ENCODE data around the gene SPCS2.
"Not testable (repeated sequence)": the region's sequence is repeated elsewhere in the genome, so short reads cannot be mapped to it uniquely, and the experiment has no call there.

Gene SPCS2

DNA sequence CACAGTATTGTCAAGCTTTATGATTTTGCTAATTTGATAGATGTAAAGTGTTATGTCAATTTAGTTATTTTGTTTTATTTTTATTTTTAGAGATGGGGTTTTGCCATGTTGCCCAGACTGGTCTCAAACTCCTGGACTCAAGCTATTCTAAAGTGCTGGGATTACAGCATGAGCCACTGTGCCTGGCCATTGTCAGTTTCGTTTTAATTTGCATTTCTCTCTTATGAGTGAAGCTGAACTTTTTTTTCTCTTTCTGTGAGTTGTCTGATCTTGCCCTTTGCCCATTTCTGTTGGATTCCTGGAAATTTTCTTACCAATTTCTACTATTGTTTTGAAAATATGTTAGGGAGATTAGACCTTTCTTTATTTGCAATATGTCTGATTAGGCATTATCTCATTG is 55.1 kb downstream of the SPCS2 start:
- DNase-seq, result no peak

DNA sequence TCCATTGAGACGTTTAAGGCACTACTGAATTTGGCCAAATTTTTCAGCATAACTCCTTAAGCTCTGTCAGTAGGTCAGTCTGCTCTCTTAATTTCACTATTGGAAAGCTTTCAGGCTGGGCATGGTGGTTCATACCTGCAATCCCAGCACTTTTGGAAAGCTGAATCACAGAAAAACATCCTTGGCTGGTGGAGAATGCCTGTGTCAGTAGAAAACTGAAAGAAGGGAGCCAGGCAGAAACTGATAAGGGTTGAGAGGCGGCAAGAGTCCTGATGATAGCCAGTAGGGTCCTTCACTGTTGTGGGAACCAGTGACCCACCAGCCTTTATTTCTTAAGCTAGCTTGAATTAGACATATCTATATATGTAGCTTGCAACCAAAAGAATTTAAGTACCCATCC is 62.3 kb downstream of the SPCS2 start:
- DNase-seq, result no peak

DNA sequence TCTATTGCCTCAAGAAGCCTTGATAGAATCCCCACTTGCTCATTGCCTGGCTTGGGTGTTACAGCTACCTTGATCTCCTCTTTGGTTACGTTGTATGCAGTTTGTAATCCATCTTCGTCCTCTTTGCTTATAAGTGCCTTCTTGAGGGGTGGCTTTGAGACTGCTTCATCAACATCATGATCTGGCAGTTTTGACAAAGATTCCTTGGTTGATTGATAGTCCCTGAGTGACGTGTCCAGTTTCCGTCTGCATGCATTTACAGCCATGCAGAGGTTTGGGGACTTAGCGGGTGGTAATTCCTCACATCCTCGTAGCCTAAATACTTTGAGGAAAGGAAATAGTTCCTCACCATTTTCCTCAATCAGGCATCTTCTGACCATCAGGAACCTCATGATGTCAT is 62.8 kb downstream of the SPCS2 start:
- no peak for DNase-seq

- no peak for DNase-seq
Observed at GRCh38 chr11:75013051-75013450, 64.0 kb downstream of the SPCS2 start.

DNA sequence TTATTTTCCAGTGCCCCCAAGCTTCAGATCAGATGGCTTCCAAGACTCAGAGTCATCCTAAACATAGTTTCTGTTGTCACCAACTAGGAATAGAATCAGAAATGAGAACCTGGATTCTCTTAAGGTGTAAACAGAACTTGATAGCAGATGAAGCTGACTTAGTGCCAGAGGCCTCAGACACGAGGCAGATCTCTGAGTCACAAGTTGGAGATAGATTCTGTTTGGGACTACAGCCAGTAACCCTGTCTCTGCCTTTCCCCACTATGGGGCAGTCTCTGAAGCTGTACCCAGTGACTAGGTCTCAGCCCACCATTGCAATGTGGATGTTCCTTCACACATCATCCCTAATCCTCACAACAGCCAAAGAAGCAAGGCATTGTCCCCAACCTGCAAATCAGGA is 65.1 kb downstream of the SPCS2 start:
- no peak for DNase-seq

DNA sequence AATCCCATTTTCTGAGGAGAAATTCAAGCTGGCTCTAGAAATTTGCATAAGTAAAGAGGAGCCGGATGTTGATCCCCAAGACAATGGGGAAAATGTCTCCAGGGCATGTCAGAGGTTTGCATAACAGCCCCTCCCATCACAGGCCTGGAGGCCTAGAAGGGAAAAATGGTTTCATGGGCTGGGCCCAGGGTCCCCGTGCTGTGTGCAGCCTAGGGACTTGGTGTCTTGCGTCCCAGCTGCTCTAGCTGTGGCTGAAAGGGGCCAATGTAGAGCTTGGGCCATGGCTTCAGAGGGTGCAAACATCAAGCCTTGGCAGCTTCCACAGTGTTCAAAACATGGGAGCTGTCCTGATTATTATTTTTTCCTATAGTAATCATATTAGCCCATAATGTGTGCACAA is 70.1 kb downstream of the SPCS2 start:
- not testable (repeated sequence) for DNase-seq

- DNase-seq, result not testable (repeated sequence)
Observed at GRCh38 chr11:75020328-75020727, 71.3 kb downstream of the SPCS2 start.

DNA sequence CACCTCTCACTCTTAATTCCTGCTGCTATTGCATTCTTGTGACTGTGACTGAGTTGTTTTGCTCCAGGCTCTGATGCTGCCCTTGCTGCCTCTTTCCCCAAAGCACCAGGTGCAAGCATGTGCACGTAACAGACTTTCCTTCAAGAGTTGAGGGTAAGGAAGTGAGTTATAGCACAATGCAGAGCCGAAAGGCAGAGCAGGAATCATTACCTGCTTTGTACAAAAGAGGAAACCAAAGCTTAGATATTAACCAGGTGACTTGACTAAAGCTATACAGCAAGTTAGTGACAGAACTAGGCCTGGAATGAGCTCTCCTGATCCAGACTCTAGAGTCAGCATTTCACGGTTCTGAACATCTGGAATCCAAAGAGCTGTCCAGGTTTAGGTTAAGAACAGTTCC is 73.2 kb downstream of the SPCS2 start:
- DNase-seq, result no peak

DNA sequence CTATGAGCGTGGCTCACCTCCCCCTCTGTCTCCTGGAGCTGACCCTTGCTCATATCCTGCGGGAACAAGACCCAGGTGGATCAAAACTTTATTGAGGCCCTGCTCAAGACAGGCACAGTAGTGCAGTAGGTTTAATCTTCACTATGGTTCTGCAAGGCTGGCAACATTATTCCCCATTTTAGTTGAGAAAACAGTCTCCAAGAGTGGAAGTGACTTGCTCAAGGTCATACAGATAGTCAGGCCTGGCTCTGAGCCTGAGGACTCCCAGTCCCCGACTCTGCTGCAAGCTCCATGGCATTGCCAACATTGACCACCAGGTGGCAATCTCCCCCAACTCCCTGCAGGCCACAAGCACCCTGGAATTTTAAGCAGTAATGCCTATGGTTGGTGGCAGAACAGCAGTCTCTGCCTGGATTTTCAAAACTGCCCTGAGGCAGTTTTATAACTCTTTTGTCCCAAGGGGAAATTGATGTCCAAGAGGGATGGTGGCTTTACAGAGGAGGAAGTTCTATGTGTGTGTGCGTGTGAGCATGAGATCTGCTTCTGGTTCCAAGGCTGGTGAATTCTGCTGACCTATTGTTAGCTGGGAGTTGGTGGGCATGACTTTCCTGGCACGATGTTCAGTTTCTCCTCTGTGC is 73.8 kb downstream of the SPCS2 start:
- DNase-seq, result no peak

DNA sequence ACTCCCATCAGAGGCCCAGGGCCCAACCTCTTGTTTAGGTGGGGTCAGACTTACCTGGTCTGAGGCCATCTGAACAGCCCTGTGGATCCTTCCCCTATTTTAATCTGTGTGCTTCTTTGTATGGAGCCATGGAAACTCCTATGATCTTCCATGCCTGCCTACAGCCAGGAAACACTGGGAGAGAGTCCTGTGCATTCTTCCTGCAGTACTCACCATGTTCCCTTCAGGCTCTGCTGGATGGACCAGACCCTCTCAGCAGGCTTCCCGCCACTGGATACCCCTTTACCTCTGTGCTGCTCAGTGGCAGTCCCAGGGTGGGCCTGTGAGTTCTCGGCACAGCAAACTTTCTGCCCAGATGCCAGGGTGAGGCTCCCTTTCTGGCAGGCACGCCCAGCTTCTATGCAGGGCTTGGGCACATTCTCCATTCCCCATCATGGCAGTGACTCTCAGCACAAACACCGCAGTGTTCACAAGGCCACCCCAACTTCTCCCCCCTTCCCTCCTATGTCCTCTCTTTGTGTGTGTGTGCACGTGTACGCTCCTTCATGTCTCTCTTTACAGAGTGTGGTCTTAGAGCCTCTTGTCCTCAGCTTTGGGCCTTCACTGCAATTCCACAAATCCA is 74.5 kb downstream of the SPCS2 start:
- no peak for DNase-seq

- no peak for DNase-seq
Observed at GRCh38 chr11:75024068-75024449, 75.0 kb downstream of the SPCS2 start.

DNA sequence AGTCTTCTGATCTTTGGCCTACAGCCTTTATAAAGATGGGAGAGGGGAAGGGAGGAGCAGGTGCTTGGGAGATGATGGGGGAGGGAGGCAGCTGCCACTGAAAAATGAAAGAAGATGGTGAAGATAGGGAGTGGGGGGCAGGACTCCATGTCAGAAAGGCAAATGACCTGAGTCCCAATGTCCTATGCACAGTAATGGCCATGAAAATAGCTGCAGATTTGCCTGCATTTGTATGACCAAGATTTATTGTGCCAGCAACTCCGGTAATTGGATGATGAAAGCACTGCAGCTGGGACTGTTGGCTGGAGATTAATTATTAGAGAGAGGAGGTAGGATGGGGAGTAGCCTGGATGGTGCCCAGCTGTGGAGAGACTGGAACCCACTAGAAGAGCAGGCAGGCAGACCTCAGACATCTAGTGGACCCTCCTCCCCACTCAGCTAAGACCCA is 75.7 kb downstream of the SPCS2 start:
- DNase-seq, result no peak

DNA sequence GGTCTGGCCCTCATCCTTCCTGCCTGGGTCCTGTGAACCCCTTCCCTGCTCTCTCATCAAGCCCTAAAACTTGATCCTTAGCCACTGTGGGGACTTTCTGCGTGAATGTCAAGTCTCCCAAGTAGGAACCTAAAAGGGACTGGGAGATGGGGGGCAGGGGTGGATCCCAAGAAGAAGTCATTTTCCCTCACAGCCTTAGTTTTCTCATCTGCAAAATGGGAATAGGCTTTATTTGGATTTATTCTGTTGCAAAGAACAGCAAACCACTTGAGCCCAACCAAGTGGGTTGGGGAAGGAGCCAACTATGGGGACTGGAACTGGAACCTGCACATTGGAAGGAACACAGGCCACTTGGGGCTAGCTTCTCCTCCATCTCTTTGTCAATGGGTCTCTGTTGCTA is 76.5 kb downstream of the SPCS2 start:
- no peak for DNase-seq

- no peak for DNase-seq
Observed at GRCh38 chr11:75028321-75028720, 79.3 kb downstream of the SPCS2 start.

Data from activated gamma-delta T cell (primary cell).